Large intestine (tissue), 3 donors: ENCODE results near the gene LASP1. TPM values are rescaled to one million over a fixed set of nuclear protein-coding genes. Genes with fewer than 3 reads are reported as not detected.
A peak's percentile ranks its signal among the peaks of the same experiment; 100 is the strongest.
"Not testable (repeated sequence)": the region's sequence is repeated elsewhere in the genome, so short reads cannot be mapped to it uniquely, and the experiment has no call there.

Experiments used
- DNase-seq, 2 donors: peaks; one replicate each; pipeline versions ENCODE4 v3.0.0 to v3.0.0-alpha.2; 2013
- H3K27ac ChIP-seq: one replicate; pipeline ENCODE4 v1.5.1; 2013; ENCODE audit warnings: low read length
- H3K27me3 ChIP-seq: 2 replicates; pipeline ENCODE4 v1.6.1; 2013; ENCODE audit warnings: low read length; ENCODE audit not compliant: control insufficient read depth, insufficient read depth
- H3K36me3 ChIP-seq: 2 replicates; pipeline ENCODE4 v1.6.1; 2013; ENCODE audit warnings: low read length; ENCODE audit not compliant: control insufficient read depth, insufficient read depth
- H3K4me1 ChIP-seq: one replicate; pipeline ENCODE4 v1.6.1; 2013; ENCODE audit warnings: low read length; ENCODE audit not compliant: control insufficient read depth, insufficient read depth
- H3K4me3 ChIP-seq: one replicate; pipeline ENCODE4 v1.5.1; 2013; ENCODE audit warnings: low read length
- H3K9me3 ChIP-seq: one replicate; pipeline ENCODE4 v1.6.1; 2013; ENCODE audit warnings: mild to moderate bottlenecking, low read depth, low read length, moderate library complexity; ENCODE audit not compliant: control insufficient read depth
- WGBS: methylation state at CpG from one replicate; pipeline ENCODE4 v1.1.5; 2013; ENCODE audit warnings: low lambda C conversion rate; ENCODE audit not compliant: insufficient coverage; 5-methylcytosine and 5-hydroxymethylcytosine counted together
- polyA plus RNA-seq: library from polyadenylated mRNA; unstranded; fragments of 120-200 nt; gene quantifications from one replicate; pipeline ENCODE4 v1.2.1, GENCODE V29; 2013

LASP1 gene
- polyA plus RNA-seq, 1 donor, result 244 TPM

GRCh38 chr17:38918916-38919315 lies 49.1 kb downstream of the LASP1 start:
- no peak overlapping the region for H3K4me3 ChIP-seq
- H3K9me3 ChIP-seq, result no peaks in the 10 kb centered on the region
- peaks cover 31% of the 10 kb centered on the region for H3K4me1 ChIP-seq
- H3K27ac ChIP-seq, result no peak overlapping the region
- H3K27me3 ChIP-seq, result no peaks in the 10 kb centered on the region
- no CpG with 5 or more reads among the region's 5 CpGs for WGBS
- H3K36me3 ChIP-seq, result peaks cover 73% of the 10 kb centered on the region
- no peak for DNase-seq

- peaks cover 67% of the 10 kb centered on the region for H3K36me3 ChIP-seq
- no peaks in the 10 kb centered on the region for H3K27me3 ChIP-seq
- WGBS, result 93% methylated on average over 3 of the region's 16 CpGs
- H3K27ac ChIP-seq, result no peak overlapping the region
- DNase-seq, result no peak
- no peaks in the 10 kb centered on the region for H3K9me3 ChIP-seq
- H3K4me1 ChIP-seq, result peaks cover 25% of the 10 kb centered on the region
- no peak overlapping the region for H3K4me3 ChIP-seq
Observed at GRCh38 chr17:38919316-38920078, 49.6 kb downstream of the LASP1 start.

- H3K4me1 ChIP-seq, result peaks cover 14% of the 10 kb centered on the region
- H3K36me3 ChIP-seq, result peaks cover 56% of the 10 kb centered on the region
- no CpG with 5 or more reads among the region's 9 CpGs for WGBS
- no peak overlapping the region for H3K4me3 ChIP-seq
- DNase-seq, result no peak
- no peak overlapping the region for H3K27ac ChIP-seq
- H3K27me3 ChIP-seq, result no peaks in the 10 kb centered on the region
- no peaks in the 10 kb centered on the region for H3K9me3 ChIP-seq
Observed at GRCh38 chr17:38920374-38921291, 50.8 kb downstream of the LASP1 start.

- H3K4me3 ChIP-seq, result no peak overlapping the region
- no peaks in the 10 kb centered on the region for H3K9me3 ChIP-seq
- peaks cover 10% of the 10 kb centered on the region for H3K4me1 ChIP-seq
- H3K27ac ChIP-seq, result no peak overlapping the region
- no peak for DNase-seq
- H3K27me3 ChIP-seq, result no peaks in the 10 kb centered on the region
- H3K36me3 ChIP-seq, result peaks cover 44% of the 10 kb centered on the region
- 80% methylated on average over 1 of the region's 13 CpGs for WGBS
Observed at GRCh38 chr17:38921756-38922411, 52.0 kb downstream of the LASP1 start.

- Histone ChIP-seq H3K4me1 (peaks cover 10% of the 10 kb centered on the region), H3K27me3 (no peaks in the 10 kb centered on the region), H3K27ac (peak overlapping the region; percentile 16), H3K4me3 (no peak overlapping the region), H3K9me3 (no peaks in the 10 kb centered on the region), H3K36me3 (peaks cover 36% of the 10 kb centered on the region)
- DNase-seq, result peak in 1 of 2 donors; percentile 40
- no CpG with 5 or more reads among the region's 6 CpGs for WGBS
Observed at GRCh38 chr17:38922538-38923297, 52.9 kb downstream of the LASP1 start.

GRCh38 chr17:38925263-38925995 lies 55.6 kb downstream of the LASP1 start, which contains the start of gene LASP1NB:
Gene LASP1NB, plus strand, starts transcription at chr17:38925614.
- H3K27ac ChIP-seq, result no peak within 1 kb of the TSS
- peak in 1 of 2 donors; percentile 45 for DNase-seq
- no peaks in the 10 kb centered on the region for H3K9me3 ChIP-seq
- WGBS, result 48% methylated on average over 5 of the region's 14 CpGs
- no peaks in the 10 kb centered on the region for H3K27me3 ChIP-seq
- peaks cover 10% of the 10 kb centered on the region for H3K4me1 ChIP-seq
- H3K4me3 ChIP-seq, result no peak within 1 kb of the TSS
- H3K36me3 ChIP-seq, result peaks cover 9% of the 10 kb centered on the region

GRCh38 chr17:38926293-38927070 lies 56.6 kb downstream of the LASP1 start:
- no peak for DNase-seq
- H3K27me3 ChIP-seq, result no peaks in the 10 kb centered on the region
- no peak overlapping the region for H3K27ac ChIP-seq
- H3K4me1 ChIP-seq, result peaks cover 10% of the 10 kb centered on the region
- WGBS, result no CpG with 5 or more reads among the region's 2 CpGs
- no peak overlapping the region for H3K4me3 ChIP-seq
- peaks cover under 1% of the 10 kb centered on the region for H3K36me3 ChIP-seq
- H3K9me3 ChIP-seq, result no peaks in the 10 kb centered on the region

GRCh38 chr17:38930782-38931181 lies 60.9 kb downstream of the LASP1 start:
- not testable (repeated sequence) for H3K36me3 ChIP-seq, H3K4me1 ChIP-seq, H3K27me3 ChIP-seq, H3K27ac ChIP-seq, H3K9me3 ChIP-seq, DNase-seq, H3K4me3 ChIP-seq
- no CpG with 5 or more reads among the region's 36 CpGs for WGBS

- DNase-seq, H3K4me3 ChIP-seq, H3K27me3 ChIP-seq, H3K36me3 ChIP-seq, H3K4me1 ChIP-seq, H3K9me3 ChIP-seq, H3K27ac ChIP-seq: not testable (repeated sequence)
- WGBS, result no CpG with 5 or more reads among the region's 9 CpGs
Observed at GRCh38 chr17:38933962-38934361, 64.1 kb downstream of the LASP1 start.
